Measurements from ENCODE around the gene SPACA4. TPM values are rescaled to one million over a fixed set of nuclear protein-coding genes. Genes with fewer than 3 reads are reported as not detected.

Gene SPACA4
- total RNA-seq, 3 donors from 2014 or later (not counting 1 experiment from before 2014, with no cell fraction given) = not detected

- Histone ChIP-seq H3K9me3 (ENCODE audit: control insufficient read depth, insufficient read depth, low read length) (no peaks in the 10 kb centered on the region), H3K4me3 (ENCODE audit: low read length) (no peak overlapping the region), H3K4me1 (ENCODE audit: control insufficient read depth, insufficient read depth, low read length) (peaks cover 68% of the 10 kb centered on the region), H3K36me3 (ENCODE audit: control insufficient read depth, insufficient read depth, low read length) (peaks cover 39% of the 10 kb centered on the region), H3K27ac (ENCODE audit: low read length) (no peak overlapping the region), H3K27me3 (ENCODE audit: control insufficient read depth, insufficient read depth, low read length) (no peaks in the 10 kb centered on the region)
- H3K27me3 Mint-ChIP-seq (ENCODE audit: low read depth in 2 of 2) = no peaks in the 10 kb centered on the region
- H3K36me3 Mint-ChIP-seq = no peaks in the 10 kb centered on the region
- no peak overlapping the region for H3K27ac Mint-ChIP-seq
- H3K4me1 Mint-ChIP-seq = peaks cover 22 to 36% of the 10 kb centered on the region in 2 donors
- intact Hi-C loops (cut with micrococcal nuclease) = loop anchor here (10.0 kb wide), 2 partner anchors 242 to 362 kb away; partner anchors contain the start of genes GYS1, PPP1R15A and RUVBL2
- ATAC-seq = no peak
- no peak overlapping the region for H3K4me3 Mint-ChIP-seq
- DNase-seq = no peak
- TF ChIP-seq, protein P1, sequence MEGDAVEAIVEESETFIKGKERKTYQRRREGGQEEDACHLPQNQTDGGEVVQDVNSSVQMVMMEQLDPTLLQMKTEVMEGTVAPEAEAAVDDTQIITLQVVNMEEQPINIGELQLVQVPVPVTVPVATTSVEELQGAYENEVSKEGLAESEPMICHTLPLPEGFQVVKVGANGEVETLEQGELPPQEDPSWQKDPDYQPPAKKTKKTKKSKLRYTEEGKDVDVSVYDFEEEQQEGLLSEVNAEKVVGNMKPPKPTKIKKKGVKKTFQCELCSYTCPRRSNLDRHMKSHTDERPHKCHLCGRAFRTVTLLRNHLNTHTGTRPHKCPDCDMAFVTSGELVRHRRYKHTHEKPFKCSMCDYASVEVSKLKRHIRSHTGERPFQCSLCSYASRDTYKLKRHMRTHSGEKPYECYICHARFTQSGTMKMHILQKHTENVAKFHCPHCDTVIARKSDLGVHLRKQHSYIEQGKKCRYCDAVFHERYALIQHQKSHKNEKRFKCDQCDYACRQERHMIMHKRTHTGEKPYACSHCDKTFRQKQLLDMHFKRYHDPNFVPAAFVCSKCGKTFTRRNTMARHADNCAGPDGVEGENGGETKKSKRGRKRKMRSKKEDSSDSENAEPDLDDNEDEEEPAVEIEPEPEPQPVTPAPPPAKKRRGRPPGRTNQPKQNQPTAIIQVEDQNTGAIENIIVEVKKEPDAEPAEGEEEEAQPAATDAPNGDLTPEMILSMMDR (IDR thresholded peaks at IDR 0.05) = no peak
- no peaks in the 10 kb centered on the region for H3K9me3 Mint-ChIP-seq
Observed at GRCh38 chr19:48632692-48633147, 26.2 kb downstream of the SPACA4 start.

DNA sequence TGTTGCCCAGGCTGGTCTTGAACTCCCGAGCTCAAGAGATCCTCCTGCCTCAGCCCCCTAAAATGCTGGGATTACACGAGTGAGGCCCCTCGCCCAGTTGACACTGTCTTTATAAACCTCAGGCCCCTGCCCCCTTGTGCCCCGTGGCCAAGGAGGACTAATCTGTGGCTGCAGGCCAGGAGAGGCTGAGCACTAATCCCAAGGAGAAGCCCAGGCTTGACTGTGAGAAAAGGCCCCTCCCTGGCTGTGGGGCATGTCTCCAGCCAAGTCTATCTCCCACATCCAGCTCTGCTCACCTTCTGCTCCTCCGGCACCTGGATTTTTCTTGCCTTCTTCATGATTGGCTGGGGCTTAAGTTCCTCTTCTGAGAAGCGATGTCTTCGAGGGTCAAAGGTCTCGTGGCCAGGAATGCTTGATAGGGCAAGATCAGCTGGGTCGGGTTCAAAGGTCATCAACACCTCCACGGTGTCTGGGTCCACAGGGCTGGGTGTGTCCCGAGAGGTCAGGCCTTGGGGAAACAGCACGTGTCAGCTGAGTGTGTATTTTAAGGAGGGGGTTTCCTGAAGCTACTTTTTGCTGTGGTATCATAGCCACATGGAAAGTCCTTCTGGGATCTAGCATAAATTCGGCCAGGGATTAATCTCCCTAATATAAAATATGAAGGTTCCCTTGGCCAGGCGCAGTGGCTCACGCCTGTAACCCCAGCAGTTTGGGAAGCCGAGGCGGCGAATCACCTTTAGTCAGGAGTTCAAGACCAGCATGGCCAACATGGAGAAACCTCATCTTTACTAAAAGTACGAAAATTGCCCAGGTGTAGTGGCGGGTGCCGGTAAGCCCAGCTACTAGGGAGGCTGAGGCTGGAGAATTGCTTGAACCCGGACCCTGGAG lies 26.9 kb downstream of the SPACA4 start:
- TF ChIP-seq, protein P1 (IDR thresholded peaks at IDR 0.05) = no peak
- no peaks in the 10 kb centered on the region for H3K27me3 ChIP-seq (ENCODE audit: control insufficient read depth, insufficient read depth, low read length)
- H3K4me3 ChIP-seq (ENCODE audit: low read length) = no peak overlapping the region
- ATAC-seq (no peak), DNase-seq (peak in 1 of 2 donors; percentile 13)
- peak overlapping the region; percentile 64 for H3K27ac ChIP-seq (ENCODE audit: low read length)
- H3K9me3 ChIP-seq (ENCODE audit: control insufficient read depth, insufficient read depth, low read length) = no peaks in the 10 kb centered on the region
- intact Hi-C loops (cut with micrococcal nuclease) = loop anchor here (10.0 kb wide), 2 partner anchors 241 to 361 kb away; partner anchors contain the start of genes GYS1, PPP1R15A and RUVBL2
- H3K9me3 Mint-ChIP-seq = peaks cover 0 to under 1% of the 10 kb centered on the region in 2 donors
- peaks cover 66% of the 10 kb centered on the region for H3K4me1 ChIP-seq (ENCODE audit: control insufficient read depth, insufficient read depth, low read length)
- peaks cover 29 to 41% of the 10 kb centered on the region in 2 donors for H3K4me1 Mint-ChIP-seq
- no peaks in the 10 kb centered on the region for H3K36me3 Mint-ChIP-seq
- peak overlapping the region; percentile 86 for H3K4me3 Mint-ChIP-seq
- H3K27me3 Mint-ChIP-seq (ENCODE audit: low read depth in 2 of 2) = no peaks in the 10 kb centered on the region
- H3K36me3 ChIP-seq (ENCODE audit: control insufficient read depth, insufficient read depth, low read length) = peaks cover 37% of the 10 kb centered on the region
- WGBS (ENCODE audit: insufficient coverage) = 90% methylated on average over 21 of the region's 22 CpGs
- peak overlapping the region; percentile 85 to 99 for H3K27ac Mint-ChIP-seq

DNA sequence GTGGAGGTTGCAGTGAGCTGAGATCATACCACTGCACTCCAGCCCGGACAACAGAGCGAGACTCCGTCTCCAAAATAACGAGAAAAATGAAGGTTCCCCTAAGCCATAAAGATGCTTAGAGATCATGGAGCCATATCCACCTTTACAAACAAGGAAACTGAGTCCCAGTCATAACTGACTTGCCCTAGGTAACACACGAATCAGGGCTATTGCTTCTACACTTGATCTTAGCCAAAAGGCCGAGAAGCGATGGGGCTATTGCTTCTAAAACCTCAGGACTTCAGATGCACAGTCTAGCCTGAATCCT lies 27.4 kb downstream of the SPACA4 start:
- Histone ChIP-seq H3K9me3 (ENCODE audit: control insufficient read depth, insufficient read depth, low read length) (no peaks in the 10 kb centered on the region), H3K36me3 (ENCODE audit: control insufficient read depth, insufficient read depth, low read length) (peaks cover 37% of the 10 kb centered on the region), H3K27me3 (ENCODE audit: control insufficient read depth, insufficient read depth, low read length) (no peaks in the 10 kb centered on the region), H3K4me1 (ENCODE audit: control insufficient read depth, insufficient read depth, low read length) (peaks cover 66% of the 10 kb centered on the region), H3K4me3 (ENCODE audit: low read length) (peak overlapping the region; percentile 13), H3K27ac (ENCODE audit: low read length) (peak overlapping the region; percentile 64)
- H3K27me3 Mint-ChIP-seq (ENCODE audit: low read depth in 2 of 2) = no peaks in the 10 kb centered on the region
- TF ChIP-seq, protein P1 (IDR thresholded peaks at IDR 0.05) = no peak
- no peaks in the 10 kb centered on the region for H3K36me3 Mint-ChIP-seq
- peaks cover 34 to 41% of the 10 kb centered on the region in 2 donors for H3K4me1 Mint-ChIP-seq
- peak overlapping the region; percentile 86 for H3K4me3 Mint-ChIP-seq
- H3K9me3 Mint-ChIP-seq = peaks cover 0 to 4% of the 10 kb centered on the region in 2 donors
- 70% methylated on average over 7 of the region's 7 CpGs for WGBS (ENCODE audit: insufficient coverage)
- ATAC-seq (no peak), DNase-seq (no peak)
- intact Hi-C loops (cut with micrococcal nuclease) = loop anchor here (10.0 kb wide), 2 partner anchors 241 to 361 kb away; partner anchors contain the start of genes GYS1, PPP1R15A and RUVBL2
- peak overlapping the region; percentile 85 to 99 for H3K27ac Mint-ChIP-seq

Data from natural killer cell (primary cell).